ENCODE results near the gene PEX11G.

PEX11G gene

DNA sequence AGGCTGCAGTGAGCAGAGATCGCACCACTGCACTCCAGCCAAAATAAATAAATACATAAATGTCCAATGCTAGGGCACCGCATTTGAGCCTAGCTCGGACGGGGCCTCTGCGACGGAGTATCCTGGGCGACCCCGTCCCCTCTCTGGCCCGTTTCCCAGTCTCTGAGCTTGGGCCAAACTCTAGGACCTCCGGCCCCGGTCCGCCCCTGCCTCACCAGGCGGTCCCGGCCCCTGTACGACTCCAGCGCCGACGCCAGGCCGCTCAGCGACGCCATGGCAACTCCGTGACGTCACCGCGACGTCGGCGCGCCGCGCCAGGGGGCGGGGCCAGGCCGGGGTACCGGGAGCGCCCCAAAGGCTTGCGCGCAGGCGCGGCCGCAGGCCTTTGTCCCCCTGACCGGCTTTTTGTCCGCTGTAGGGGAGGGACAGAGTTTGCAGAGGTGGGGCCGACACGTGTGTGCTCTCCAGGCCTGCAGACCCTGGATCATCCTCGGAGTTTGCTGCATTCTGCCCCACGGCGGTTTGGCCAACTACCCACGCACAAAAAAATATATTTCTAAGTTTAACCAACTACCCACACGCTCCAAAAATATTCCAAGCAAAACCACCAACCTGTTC is at the start of gene PEX11G:
TSS of gene PEX11G (minus strand) at position 300 of the 618 bp plus-strand sequence. CDS start at position 275, 25 bp downstream.
- peak; percentile 90 for DNase-seq

DNA sequence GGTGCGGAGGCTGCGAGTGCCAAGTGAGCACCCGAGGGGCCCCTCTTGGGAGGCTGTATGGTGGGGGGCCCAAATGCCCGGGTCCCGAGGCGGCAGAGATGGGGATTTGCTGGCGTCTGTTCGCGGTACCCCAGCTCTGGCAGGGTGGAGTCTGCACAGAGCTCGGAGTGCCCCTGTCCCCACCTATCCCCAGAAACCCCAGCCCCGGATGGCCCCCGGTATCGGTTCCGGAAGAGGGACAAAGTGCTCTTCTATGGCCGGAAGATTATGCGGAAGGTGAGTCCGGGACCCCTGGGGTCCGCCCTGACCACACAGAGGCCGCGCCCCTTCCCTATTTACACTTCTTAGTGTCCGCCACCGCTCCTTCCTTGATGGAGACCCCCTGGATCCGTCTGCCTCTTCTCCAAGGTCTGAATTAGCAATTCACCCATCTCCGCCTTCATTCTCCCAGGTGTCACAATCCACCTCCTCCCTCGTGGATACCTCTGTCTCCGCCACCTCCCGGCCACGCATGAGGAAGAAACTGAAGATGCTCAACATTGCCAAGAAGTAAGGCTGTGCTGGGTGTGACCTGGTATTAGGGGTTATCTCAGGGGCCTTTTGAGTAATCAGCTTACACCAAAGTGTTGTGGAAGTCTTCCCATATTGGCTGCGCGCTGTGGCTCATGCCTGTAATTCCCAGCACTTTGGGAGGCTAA is 47.3 kb upstream of the PEX11G start:
- no peak for DNase-seq

DNA sequence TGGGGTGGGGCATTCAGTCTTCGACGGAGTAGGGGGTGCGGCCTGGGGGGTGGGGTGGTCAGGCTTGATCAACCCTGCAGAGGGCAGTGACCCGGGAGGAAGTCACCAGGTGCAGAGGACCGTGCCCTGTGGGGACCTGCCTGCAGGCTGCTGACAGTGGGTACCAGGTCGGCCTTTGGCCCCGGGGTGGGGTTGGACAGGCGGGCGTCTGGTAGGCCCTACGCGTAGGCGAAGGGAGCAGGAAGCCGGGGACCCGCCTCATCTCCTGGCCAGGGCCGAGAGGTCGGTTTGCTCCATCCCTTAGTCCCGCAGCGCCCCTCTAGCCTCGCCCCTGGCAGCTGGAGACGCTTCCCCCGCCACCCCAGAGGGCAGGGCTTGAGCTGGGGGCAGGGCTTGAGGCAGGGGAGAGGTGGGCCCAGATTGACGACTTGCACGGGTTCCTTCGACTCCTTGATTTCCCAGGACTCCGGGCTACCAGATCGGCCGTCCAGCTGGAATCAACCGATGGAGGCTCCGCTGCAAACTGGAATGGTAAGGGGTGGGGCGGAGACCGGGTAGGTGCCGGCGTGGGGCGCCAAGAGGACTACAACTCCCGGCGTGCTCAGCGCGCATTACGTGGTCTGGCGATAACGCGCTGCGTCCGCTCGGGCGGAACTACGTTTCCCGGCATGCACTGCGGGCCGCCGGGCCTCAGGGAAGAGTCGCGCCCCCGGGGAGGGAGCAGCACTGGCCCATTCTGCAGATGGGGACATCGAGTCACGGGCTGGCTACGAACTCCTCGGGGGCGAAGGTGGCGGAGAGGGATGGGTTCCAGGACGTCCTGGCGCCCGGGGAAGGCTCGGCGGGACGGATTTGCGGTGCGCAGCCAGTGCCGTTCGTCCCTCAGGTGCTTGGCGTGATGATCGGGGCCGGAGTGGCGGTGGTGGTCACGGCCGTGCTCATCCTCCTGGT is 46.5 kb upstream of the PEX11G start, which contains the start of gene PNPLA6:
TSS of gene PNPLA6 (plus strand) at position 671 of the 951 bp plus-strand sequence. CDS start at position 743, 72 bp downstream.
- DNase-seq: peak; percentile 88

DNA sequence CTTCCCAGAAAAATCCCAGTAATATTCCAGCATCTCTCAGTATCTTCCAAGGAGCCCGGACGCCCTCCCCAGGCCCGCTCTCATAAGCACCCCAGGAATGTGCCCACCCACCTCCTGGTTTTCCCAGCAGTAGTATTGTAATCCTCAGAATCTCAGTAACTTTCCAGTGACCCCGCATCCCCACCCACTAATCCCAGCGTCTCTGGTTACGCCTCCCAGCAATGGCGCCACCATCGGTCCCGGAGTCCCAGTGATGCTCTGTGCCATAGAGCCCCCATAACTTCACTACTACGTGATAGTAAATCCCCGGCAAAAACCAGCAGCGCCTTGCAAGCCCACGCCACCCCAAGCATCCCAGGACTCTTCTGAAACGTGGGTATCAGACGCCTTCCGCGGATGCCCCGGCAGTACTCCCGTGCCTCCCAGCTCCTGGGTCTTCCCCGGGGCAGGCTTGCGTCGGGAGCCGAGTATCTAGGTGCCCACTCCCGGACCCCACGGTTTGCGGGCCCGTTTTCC is 45.8 kb upstream of the PEX11G start:
- no peak for DNase-seq

DNA sequence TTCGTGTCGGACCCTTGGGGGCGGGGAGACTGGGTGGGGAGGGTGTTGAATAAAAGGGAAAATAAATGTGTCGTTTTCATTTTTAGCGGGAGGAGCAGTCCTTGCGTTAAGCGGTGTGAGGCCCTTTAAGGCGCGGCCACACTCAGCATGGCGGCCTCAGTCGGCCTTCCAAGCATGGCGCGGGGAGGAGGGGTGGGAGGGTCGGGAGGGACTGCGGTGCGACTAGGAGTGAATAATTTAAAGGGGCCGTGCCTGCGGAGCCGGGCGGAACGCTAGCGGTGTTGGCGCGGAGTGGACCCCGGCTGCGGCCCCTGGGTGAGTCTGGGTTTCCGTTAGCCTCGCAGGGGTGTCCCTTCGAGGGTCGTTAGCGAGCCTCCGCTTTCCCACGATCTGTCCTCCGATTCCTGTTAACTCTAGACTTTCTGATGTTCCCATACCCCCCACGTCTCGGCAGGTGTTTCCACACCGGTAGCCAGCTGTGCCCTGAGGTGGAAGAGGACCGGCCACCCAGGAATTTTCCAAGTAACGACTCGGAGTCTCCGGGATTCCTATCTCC is 45.2 kb upstream of the PEX11G start:
- DNase-seq: peak; percentile 82

DNA sequence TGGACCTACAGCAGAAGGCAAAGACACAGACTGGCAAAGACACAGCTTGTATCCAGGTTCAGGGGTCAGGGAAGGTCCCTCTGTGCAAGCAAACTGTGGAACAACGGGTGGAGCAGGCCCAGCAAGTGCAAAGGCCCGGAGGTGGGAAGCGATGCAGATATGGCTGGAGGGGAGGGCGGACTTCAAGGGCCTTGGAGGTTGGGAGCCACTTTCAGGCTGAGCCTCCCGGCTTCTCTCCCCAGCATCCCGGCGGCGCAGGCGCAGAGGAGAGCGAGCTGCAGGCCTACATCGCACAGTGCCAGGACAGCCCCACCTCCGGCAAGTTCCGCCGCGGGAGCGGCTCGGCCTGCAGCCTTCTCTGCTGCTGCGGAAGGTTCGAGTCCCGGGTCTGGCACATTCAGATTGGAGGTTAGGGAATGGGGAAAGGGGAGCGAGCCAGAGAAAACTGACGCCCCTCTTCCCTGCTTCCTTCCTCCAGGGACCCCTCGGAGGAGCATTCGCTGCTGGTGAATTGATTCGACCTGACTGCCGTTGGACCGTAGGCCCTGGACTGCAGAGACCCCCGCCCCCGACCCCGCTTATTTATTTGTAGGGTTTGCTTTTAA is 44.5 kb upstream of the PEX11G start:
- DNase-seq: no peak

DNA sequence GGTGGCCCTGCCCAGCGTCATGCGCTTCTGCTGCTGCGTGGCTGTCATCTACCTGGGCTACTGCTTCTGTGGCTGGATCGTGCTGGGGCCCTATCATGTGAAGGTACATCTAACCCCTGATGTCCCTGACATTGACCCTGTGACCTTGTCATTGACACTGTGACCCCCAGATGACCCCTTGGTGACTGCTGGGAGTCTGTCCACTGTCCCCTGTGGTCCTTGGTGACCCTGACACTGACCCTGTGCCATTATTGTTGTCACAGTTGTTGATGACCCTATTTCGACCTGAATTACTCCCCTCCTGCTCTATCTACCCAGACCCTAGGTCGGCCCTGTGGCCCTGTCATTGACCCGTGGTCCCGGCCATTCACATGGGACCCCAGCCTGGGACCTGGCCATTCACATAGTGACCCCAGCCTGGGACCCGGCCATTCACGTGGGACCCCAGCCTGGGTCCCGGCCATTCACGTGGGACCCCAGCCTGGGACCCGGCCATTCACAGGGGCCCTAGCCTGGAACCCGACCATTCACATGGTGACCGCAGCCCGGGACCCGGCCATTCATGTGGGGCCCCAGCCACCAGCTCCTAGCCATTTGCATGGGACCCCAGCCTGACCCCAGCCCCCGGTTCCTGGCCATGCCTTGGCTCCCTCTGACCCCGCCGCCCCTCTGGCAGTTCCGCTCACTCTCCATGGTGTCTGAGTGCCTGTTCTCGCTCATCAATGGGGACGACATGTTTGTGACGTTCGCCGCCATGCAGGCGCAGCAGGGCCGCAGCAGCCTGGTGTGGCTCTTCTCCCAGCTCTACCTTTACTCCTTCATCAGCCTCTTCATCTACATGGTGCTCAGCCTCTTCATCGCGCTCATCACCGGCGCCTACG is 41.0 kb upstream of the PEX11G start:
- no peak for DNase-seq

DNA sequence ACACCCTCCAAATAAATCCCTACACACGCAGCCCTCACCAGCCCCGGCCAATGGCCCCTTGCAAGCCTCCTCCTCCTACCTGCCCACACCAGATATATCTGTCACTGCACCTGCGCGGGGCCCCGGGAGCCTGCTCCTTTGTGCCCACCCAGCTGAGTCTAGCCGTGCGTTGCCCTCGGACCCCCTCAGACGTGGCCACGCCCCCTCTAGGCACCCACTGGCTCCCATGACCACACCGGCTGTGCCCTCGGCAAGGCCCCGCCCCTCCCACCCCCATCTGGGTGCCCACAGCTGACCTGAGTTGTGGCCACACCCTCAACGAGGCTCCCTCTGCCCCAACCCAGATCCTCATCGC is 40.4 kb upstream of the PEX11G start:
- no peak for DNase-seq

DNA sequence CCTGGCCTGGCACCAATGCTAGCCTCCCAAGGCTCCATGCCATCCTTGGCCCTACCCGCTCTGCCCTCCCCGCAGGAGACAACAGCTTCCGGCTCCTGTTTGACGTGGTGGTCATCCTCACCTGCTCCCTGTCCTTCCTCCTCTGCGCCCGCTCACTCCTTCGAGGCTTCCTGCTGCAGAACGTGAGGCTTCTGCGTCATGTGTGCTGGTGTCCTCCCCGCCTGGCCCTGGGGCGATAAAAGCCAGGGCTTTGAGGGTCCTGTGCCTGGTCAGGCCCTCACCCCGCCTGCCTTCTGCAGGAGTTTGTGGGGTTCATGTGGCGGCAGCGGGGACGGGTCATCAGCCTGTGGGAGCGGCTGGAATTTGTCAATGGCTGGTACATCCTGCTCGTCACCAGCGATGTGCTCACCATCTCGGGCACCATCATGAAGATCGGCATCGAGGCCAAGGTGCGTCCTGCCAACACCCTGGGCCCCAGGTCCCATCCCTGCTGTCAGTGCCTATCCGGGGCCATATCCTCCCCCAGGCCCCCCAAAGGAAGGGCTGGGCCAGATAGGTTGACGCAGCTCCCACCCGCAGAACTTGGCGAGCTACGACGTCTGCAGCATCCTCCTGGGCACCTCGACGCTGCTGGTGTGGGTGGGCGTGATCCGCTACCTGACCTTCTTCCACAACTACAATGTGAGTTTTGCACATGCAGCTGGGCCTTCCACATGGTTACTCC is 39.8 kb upstream of the PEX11G start:
- no peak for DNase-seq

DNA sequence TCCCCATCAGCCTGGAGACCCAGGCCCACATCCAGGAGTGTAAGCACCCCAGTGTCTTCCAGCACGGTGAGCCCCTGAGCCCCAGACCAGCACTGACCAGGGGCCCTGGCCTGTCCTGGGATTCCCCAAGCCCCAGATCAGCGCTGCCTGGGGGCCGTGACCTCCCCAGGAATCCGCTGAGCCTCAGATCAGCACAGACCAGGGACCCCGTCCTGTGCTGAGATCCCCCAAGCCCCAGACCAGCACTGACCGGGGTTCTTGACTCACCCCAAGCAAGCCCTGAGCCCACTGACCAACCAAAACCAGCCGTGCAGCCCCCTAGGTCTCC is 39.3 kb upstream of the PEX11G start:
- no peak for DNase-seq

DNA sequence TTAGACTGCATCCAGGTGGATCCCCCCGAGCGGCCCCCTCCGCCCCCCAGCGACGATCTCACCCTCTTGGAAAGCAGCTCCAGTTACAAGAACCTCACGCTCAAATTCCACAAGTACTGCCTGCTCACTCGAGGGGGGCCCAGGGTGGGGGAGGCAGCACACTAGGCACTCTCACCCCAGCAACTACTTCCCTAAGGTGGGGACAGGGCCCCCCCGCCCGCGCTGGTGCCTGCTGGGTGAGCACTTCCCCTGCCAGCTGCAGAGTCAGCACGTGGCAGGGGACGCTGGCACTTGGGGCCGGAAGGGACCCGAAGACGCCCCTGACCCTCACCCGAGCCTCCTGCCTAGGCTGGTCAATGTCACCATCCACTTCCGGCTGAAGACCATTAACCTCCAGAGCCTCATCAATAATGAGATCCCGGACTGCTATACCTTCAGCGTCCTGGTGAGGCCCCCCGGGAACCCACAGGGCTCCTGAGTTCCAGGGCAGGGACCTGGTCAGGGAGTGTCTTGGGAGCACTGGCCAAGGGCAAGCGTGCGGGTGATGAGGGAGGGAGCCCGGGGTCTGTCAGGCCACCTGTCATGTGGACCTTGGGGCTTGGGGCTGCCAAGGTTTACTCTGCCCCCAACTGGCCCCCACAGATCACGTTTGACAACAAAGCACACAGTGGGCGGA is 38.8 kb upstream of the PEX11G start:
- DNase-seq: peak; percentile 47

DNA sequence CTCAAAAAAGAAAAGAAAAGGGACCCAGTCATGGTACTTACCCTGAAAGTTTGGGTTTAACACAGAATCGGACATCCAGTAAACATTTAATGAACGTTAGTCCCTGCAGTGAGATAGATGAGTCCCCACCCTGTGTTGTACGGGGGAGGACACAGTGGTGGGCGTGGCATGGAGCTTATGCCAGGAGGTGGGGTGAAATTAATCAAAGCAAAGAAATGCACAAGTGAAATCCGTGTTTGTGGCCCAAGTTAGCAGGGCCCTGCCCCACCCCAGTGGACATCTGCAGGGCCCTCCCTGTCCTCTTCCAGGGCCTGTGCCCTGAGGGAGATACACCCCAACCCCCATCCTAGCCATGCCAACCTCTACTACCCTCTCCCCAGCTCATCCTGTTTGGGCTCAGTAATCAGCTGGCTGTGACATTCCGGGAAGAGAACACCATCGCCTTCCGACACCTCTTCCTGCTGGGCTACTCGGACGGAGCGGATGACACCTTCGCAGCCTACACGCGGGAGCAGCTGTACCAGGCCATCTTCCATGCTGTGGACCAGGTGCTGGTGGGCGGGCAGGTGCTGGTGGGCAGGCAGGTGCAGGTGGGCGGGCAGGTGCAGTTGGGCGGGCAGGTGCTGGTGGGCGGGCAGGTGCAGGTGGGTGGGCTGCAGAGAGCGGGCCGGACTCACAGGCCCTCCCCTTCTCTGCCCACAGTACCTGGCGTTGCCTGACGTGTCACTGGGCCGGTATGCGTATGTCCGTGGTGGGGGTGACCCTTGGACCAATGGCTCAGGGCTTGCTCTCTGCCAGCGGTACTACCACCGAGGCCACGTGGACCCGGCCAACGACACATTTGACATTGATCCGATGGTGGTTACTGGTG is 37.5 kb upstream of the PEX11G start:
- no peak for DNase-seq

DNA sequence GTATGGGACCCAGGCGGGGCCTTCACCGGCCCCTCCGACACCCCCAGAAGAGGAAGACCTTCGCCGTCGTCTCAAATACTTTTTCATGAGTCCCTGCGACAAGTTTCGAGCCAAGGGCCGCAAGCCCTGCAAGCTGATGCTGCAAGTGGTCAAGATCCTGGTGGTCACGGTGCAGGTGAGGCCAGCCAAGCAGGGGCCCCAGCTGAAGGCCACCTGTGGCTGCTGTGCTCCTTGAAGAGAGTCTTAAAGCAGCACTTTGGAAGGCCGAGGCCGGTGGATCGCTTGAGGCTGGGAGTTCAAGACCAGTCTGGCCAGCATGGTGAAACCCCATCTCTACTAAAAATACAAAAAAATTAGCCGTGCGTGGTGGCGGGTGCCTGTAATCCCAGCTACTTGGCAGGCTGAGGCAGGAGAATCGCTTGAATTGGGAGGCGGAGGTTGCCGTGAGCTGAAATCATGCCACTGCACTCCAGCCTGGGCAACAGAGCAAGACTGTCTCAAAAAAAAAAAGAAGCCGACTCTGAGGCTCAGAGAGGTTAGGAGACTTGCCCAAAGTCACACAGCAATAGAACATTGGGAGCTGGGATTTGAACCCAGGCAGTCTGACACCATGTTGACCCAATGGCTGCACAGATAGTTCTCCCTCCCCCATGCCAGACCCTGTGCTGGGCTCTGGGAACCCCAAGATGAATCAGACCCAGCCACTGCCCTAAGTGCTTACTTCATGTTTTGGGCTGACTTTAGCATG is 36.3 kb upstream of the PEX11G start:
- DNase-seq: no peak

DNA sequence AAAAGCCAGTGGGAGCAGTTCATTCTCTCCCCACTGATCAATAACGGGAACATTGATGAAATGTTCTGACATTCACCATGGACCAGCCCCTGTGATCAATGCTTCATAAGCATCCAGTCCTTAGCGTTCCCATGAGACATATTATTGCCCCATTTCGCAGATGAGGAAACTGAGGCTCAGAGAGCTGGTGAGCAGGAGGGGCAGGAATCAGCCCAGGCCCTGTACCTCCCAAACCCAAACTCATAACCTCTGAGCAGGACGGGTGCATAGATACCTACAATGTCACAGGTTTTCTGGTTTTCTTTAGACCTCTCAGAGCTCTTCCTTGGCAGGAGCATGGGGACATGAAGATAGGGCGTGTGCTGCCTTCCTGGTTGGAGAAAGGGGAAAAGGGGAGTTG is 35.7 kb upstream of the PEX11G start:
- no peak for DNase-seq

DNA sequence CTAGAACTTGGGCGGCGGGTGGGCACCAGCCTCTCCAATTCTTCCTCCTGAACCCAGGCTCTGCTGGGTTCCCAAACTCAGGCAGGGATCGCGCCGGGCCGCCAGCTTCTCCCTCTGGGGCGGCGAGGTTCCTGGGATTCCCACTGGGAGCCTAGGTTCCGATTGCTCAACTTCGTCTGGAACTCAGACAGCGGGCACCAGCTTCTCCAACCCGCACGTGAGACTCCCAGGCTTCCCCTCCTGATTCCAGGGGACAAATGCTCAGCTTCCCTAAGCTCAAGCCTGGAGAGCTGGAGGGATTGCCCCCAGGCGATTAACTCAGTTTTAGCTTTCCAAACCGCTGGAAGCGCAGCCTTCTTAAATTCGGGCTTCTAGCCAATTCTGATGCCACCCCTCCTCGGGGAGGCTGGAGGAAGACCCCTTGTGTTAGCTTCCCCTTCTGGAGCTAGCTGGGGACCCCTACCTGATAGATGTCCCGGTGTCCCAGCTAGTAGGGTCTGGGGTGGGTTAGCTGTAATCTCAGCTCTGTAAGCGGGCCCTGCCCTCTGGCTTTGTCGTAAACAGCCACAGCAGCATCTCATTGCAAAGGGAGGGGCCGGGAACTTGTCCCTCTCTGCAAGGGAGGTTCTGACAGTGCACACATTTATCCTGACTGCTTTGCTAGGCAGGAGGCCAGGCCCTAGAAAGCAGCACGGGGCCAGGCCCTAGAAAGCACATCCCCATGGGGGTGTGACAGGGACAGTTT is 34.3 kb upstream of the PEX11G start:
- DNase-seq: no peak

DNA sequence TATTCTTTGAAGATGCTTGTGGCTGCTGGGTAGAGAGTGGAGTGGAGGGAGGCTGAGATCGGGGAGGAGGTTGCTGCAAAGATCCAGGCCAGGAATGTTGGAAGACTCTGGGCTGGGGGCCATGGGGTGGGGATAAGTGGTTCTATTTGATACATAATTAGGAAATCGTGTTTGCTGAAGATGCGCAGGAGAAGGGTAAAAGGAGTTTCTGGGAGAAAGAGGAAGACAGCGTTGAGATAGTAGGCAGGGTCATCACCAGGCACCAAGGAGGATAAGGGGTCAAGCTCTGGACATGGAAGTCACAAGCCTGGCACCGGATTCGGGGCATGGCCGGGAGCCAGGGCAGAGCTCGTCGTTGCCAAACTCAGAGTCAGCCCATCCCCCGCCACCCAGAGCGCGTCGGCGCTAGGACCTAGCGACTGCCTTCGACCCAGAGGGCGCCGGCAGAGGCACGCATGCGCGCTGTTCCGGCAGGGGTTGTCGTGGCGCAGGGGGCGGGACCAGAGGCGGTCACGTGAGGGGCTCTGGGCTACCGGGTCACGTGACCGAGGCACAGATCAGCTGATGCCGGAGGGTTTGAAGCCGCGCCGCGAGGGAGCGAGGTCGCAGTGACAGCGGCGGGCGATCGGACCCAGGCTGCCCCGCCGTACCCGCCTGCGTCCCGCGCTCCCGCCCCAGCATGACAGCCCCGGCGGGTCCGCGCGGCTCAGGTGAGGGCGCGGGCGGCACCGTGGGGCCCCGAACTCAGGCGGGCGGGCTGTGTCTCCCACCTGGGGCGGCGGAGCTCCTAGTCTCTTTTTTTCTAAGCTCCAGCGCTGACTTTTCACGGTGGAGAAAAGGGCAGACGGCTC is 33.5 kb upstream of the PEX11G start, which contains the start of gene MCOLN1:
TSS of gene MCOLN1 (plus strand) at position 553 of the 851 bp plus-strand sequence. CDS start at position 680, 127 bp downstream.
- peak; percentile 99 for DNase-seq
